OCI-LY3 (cell line): ENCODE results near the gene TMEM38A.

Experiments
- H2AFZ ChIP-seq: fragments of 200-600, 300-600 bp; shearing (Covaris generic); 2 replicates; pipeline ENCODE4 v1.6.0; 2014; ENCODE audit warnings: antibody characterized with exemption, low read depth, low read length
- H3K27ac ChIP-seq: fragments of 200-600, 300-600 bp; sonication (generic); 2 replicates; pipeline ENCODE4 v1.5.1; 2014; ENCODE audit warnings: mild to moderate bottlenecking, low read length, moderate library complexity, mixed read lengths
- H3K27me3 ChIP-seq: fragments of 200-600, 300-600 bp; sonication (generic); 2 replicates; pipeline ENCODE4 v1.6.1; 2014; ENCODE audit warnings: low read depth, low read length, mixed read lengths
- H3K36me3 ChIP-seq: fragments of 200-600, 300-600 bp; sonication (generic); replicated peaks from 2 replicates; pipeline ENCODE3; 2014; ENCODE audit warnings: low read depth, low read length, mixed read lengths
- H3K4me1 ChIP-seq: fragments of 300-600, 200-600 bp; sonication (generic); 2 replicates; pipeline ENCODE4 v1.6.1; 2014; ENCODE audit warnings: low read length, mixed read lengths
- H3K4me2 ChIP-seq: fragments of 200-600, 300-600 bp; sonication (generic); 2 replicates; pipeline ENCODE4 v1.6.1; 2014; ENCODE audit warnings: low read length, mixed read lengths
- H3K4me3 ChIP-seq: fragments of 300-600, 200-600 bp; sonication (generic); 2 replicates; pipeline ENCODE4 v1.5.1; 2014; ENCODE audit warnings: antibody characterized with exemption, mild to moderate bottlenecking, low read length, moderate library complexity
- H3K79me2 ChIP-seq: fragments of 300-600, 200-600 bp; shearing (Covaris generic); 2 replicates; pipeline ENCODE4 v1.6.1; 2014; ENCODE audit warnings: mild to moderate bottlenecking, low read length, mixed read lengths
- H3K9ac ChIP-seq: fragments of 300-600, 200-600 bp; shearing (Covaris generic); 2 replicates; pipeline ENCODE4 v1.6.0; 2014; ENCODE audit warnings: mild to moderate bottlenecking, low read length, moderate library complexity
- H3K9me3 ChIP-seq: fragments of 200-600, 300-600 bp; shearing (Covaris generic); 2 replicates; pipeline ENCODE4 v1.6.1; 2014; ENCODE audit warnings: low read length, mixed read lengths; ENCODE audit not compliant: insufficient read depth
- H4K20me1 ChIP-seq: fragments of 200-600, 300-600 bp; sonication (generic); 2 replicates; pipeline ENCODE4 v1.6.1; 2016; ENCODE audit warnings: low read length, mixed read lengths; ENCODE audit not compliant: insufficient read depth
- CTCF ChIP-seq: fragments of 200-600, 300-600 bp; sonication (generic); IDR thresholded peaks from 2 replicates; pipeline ENCODE4 v1.5.1; 2014; ENCODE audit warnings: antibody characterized with exemption, low read length, low read depth
- EZH2phosphoT487 ChIP-seq: fragments of 200-600 bp; shearing (Covaris generic); IDR thresholded peaks from 2 replicates; pipeline ENCODE4 v1.6.1; 2018; ENCODE audit warnings: antibody characterized with exemption, mixed run types, low read depth

The TMEM38A gene

GRCh38 chr19:16657384-16657783 lies 3.6 kb upstream of the TMEM38A start:
- Histone ChIP-seq H3K4me1 (peaks cover 14% of the 10 kb centered on the region), H3K9ac (no peak overlapping the region), H3K36me3 (peaks cover 58% of the 10 kb centered on the region), H3K4me2 (no peak overlapping the region), H3K27me3 (no peaks in the 10 kb centered on the region), H3K4me3 (no peak overlapping the region), H3K27ac (no peak overlapping the region), H3K79me2 (peaks cover 50% of the 10 kb centered on the region), H4K20me1 (peaks cover 43% of the 10 kb centered on the region), H3K9me3 (no peaks in the 10 kb centered on the region), H2AFZ (no peak overlapping the region)
- TF ChIP-seq CTCF (no peak), EZH2phosphoT487 (no peak)

- TF ChIP-seq CTCF = no peak
- TF ChIP-seq EZH2phosphoT487 = no peak
- H4K20me1 ChIP-seq = peaks cover 32% of the 10 kb centered on the region
- H3K27me3 ChIP-seq = no peaks in the 10 kb centered on the region
- H3K9ac ChIP-seq = peak overlapping the region; percentile 77
- peak overlapping the region; percentile 74 for H3K27ac ChIP-seq
- peaks cover 14% of the 10 kb centered on the region for H3K4me1 ChIP-seq
- peaks cover 40% of the 10 kb centered on the region for H3K36me3 ChIP-seq
- H3K4me3 ChIP-seq = peak overlapping the region; percentile 97
- H3K79me2 ChIP-seq = peaks cover 46% of the 10 kb centered on the region
- no peaks in the 10 kb centered on the region for H3K9me3 ChIP-seq
- no peak overlapping the region for H2AFZ ChIP-seq
- peak overlapping the region; percentile 95 for H3K4me2 ChIP-seq
These were observed 1.5 kb upstream of the TMEM38A start for GRCh38 chr19:16659464-16659831.

DNA sequence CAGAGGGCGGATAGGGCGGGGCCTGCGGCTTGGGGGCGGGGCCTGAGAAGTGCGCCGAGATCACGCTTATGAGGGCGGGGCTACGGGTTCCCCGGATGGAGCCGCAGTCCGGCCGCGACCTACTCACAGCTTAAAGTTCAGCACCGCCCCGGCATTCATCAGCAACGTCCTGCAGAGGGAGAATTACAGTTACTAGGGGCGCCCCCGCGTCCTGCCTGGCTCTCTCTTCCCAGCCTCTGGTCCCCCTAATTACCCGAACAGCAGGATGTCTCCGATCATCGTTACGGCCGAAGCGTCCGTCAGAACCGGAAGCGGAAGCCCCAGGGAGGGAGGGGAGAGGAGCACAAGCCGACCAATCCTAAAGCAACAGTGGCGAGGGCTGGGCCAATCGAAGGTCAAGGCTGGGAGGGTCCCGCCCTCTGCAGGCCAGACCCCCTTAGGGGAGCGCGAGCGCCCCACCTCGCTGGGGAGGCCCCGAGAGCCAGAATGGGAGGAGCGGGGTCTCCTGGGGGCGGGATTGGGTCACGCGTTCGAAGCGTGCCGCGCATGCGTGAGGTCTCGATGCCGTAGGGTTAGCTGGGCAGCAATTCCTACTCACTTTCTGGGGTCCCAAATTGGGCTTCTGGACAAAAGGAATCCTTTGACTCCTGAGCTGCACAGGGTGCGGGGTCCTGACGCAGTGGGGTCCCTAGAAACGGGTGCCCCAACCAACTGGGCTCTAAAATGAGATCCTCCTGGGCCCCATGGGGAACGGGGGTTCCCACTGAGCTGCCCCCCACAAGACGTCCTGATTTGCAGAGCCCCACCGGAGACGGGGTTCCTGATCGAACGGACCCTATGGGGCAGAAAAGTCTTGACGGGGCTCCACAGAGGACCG lies 869 bp upstream of the TMEM38A start, which contains the start of gene SMIM7:
TSS of gene SMIM7 (minus strand) at position 313 of the 877 bp plus-strand sequence. CDS start at position 279, 34 bp downstream.
- peaks cover 34% of the 10 kb centered on the region for H3K36me3 ChIP-seq
- peaks cover 43% of the 10 kb centered on the region for H3K79me2 ChIP-seq
- H3K4me1 ChIP-seq = peaks cover 14% of the 10 kb centered on the region
- TF ChIP-seq EZH2phosphoT487 (no peak), CTCF (peak; percentile 46)
- no peaks in the 10 kb centered on the region for H3K9me3 ChIP-seq
- H3K4me2 ChIP-seq = peak within 1 kb of the TSS; percentile 97
- peak within 1 kb of the TSS; percentile 85 for H2AFZ ChIP-seq
- peaks cover 29% of the 10 kb centered on the region for H4K20me1 ChIP-seq
- H3K27me3 ChIP-seq = no peaks in the 10 kb centered on the region
- H3K9ac ChIP-seq = peak within 1 kb of the TSS; percentile 93
- H3K27ac ChIP-seq = peak within 1 kb of the TSS; percentile 74
- H3K4me3 ChIP-seq = peak within 1 kb of the TSS; percentile 97

DNA sequence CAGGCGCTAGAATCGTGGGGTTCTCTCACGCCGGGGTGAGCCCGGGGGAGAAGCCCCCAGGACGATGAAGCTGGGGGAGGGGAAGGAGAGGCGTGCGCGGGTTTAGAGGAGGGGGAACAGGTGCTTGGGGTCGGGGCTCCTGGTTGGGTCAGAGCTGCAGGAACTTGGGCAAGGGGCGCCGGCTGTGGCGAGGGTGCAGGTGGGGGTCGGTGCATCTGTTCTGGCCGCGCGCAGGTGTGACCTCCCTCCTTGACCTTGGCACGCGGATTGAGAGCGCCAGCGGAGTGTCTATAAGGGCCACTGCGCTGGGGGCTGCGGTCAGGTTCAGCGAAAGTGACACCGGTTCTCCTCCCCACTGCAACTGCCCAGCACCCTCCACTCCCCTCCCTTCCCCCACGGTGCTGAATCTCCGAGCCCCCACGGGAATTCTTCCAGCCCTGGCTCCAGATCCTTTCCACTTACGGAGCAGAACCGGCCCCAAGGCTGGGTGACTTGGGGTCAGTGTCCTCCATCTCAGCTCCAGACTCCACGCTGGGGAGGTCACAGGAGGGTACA lies 618 bp downstream of the TMEM38A start:
- H3K27me3 ChIP-seq = no peaks in the 10 kb centered on the region
- no peaks in the 10 kb centered on the region for H3K9me3 ChIP-seq
- peaks cover 24% of the 10 kb centered on the region for H3K36me3 ChIP-seq
- peaks cover 14% of the 10 kb centered on the region for H3K4me1 ChIP-seq
- H3K79me2 ChIP-seq = peaks cover 31% of the 10 kb centered on the region
- peaks cover 25% of the 10 kb centered on the region for H4K20me1 ChIP-seq
- peak overlapping the region; percentile 97 for H3K4me3 ChIP-seq
- peak overlapping the region; percentile 69; the same call in 1 of the 2 replicates for H2AFZ ChIP-seq
- peak overlapping the region; percentile 97 for H3K4me2 ChIP-seq
- H3K27ac ChIP-seq = no peak overlapping the region
- TF ChIP-seq CTCF (no peak), EZH2phosphoT487 (no peak)
- peak overlapping the region; percentile 93 for H3K9ac ChIP-seq
